Activated naive CD4-positive, alpha-beta T cell treated with Interleukin-2 at 50 U/mL for 16 hours (primary cell): ENCODE measurements around the gene NCSTN.

Source experiments
- DNase-seq: peaks from one replicate; pipeline ENCODE4 v3.0.0-alpha.2; 2020

NCSTN gene

GRCh38 chr1:160352555-160352954, 9.4 kb downstream of the NCSTN start:
- no peak for DNase-seq

GRCh38 chr1:160353223-160353622, 10.0 kb downstream of the NCSTN start:
- no peak for DNase-seq

GRCh38 chr1:160354388-160354985, 11.3 kb downstream of the NCSTN start:
- DNase-seq, result no peak

- no peak for DNase-seq
Observed at GRCh38 chr1:160357286-160358002, 14.3 kb downstream of the NCSTN start.

- DNase-seq, result no peak
Observed at GRCh38 chr1:160358073-160358472, 14.9 kb downstream of the NCSTN start.

GRCh38 chr1:160359559-160360226, 16.5 kb downstream of the NCSTN start:
- no peak for DNase-seq

- no peak for DNase-seq
Observed at GRCh38 chr1:160360227-160360695, 17.1 kb downstream of the NCSTN start.

GRCh38 chr1:160361199-160361598, 18.0 kb downstream of the NCSTN start:
- DNase-seq, result no peak

GRCh38 chr1:160361814-160362167, 18.6 kb downstream of the NCSTN start:
- DNase-seq, result no peak

- DNase-seq, result no peak
Observed at GRCh38 chr1:160362168-160362957, 19.2 kb downstream of the NCSTN start.

GRCh38 chr1:160363010-160363409, 19.8 kb downstream of the NCSTN start:
- no peak for DNase-seq

GRCh38 chr1:160363951-160364735, 21.0 kb downstream of the NCSTN start:
- DNase-seq, result no peak

- DNase-seq, result no peak
Observed at GRCh38 chr1:160365325-160365724, 22.1 kb downstream of the NCSTN start.

- DNase-seq, result no peak
Observed at GRCh38 chr1:160366731-160367515, 23.7 kb downstream of the NCSTN start, which contains the start of gene NHLH1. Gene NHLH1, plus strand, starts transcription at chr1:160367071. Its CDS starts 3,661 bp downstream, at chr1:160370732.

- no peak for DNase-seq
Observed at GRCh38 chr1:160367516-160367900, 24.3 kb downstream of the NCSTN start.

GRCh38 chr1:160367934-160368923, 25.0 kb downstream of the NCSTN start:
- no peak for DNase-seq

GRCh38 chr1:160369087-160369486, 25.9 kb downstream of the NCSTN start:
- DNase-seq, result no peak

GRCh38 chr1:160370561-160371345, 27.6 kb downstream of the NCSTN start:
- DNase-seq, result no peak

- no peak for DNase-seq
Observed at GRCh38 chr1:160371346-160371631, 28.1 kb downstream of the NCSTN start.

GRCh38 chr1:160371756-160372155, 28.6 kb downstream of the NCSTN start:
- no peak for DNase-seq
